NCI-H524 treated with DMSO at 0.1 percent for 48 hours (cell line): Measurements from ENCODE around the gene DLST.

Experiments used
- DNase-seq: peaks from one replicate; lab custom pipeline; 2025; lab: John Stamatoyannopoulos, UW

The DLST gene

DNA sequence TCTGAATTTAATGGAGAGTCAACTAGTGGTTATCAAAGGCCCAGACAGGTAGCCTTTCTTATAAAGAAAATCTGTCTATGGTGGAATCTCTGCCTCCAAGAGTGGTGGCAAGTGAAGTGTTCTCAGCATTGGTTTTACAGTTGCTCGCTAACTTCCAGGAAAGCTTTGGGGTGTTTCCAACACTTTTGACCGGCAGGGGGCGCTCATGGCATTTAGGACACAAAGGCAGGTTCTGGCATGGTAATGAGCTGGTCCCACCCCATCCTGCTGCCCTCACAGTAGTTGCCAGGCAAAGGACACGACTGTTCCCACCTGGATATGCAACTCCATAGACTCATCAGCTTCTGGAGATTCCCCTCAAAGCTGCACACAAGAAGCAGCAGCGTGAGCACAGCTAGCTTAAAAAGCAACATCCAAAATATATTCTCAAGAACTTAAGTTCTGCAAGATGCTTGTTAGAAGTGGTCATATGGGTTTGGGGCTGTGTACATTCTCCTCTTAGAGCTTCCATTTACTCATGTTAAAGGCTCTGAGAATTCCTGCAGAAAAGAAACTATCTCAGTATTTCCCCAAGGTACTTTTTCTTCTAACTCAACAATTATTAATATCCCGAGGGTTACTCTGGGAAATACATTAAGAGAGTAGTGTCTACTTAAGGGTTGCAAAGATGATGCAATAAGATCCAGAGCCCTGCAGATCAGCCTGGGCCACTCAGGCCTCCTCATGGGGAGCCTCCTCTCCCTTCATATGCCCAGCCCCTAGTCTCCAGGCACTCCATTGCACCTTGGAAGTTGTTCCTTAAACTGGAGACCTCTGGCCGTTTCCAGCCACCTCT is 20.6 kb upstream of the DLST start:
- peak; percentile 23 for DNase-seq

DNA sequence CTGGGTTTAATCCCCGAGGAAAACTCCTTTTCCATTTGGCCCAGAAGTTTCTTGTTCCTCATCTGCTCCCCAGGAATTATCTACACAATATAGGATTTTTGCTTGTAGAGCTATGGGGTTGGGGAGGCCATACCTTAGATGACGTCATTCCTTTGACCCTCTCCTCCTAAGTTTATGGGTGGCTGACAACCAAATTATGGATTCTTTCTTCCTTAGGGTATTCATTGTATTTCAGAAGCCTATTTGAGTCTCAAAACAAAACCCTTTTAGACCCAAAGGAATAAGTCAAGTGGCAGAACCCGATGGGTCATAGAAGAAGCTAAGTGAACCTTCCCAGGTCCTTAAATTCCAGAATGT is 20.0 kb upstream of the DLST start:
- no peak for DNase-seq

- DNase-seq = no peak
Measured at GRCh38 chr14:74863274-74863673, 18.4 kb upstream of the DLST start.

DNA sequence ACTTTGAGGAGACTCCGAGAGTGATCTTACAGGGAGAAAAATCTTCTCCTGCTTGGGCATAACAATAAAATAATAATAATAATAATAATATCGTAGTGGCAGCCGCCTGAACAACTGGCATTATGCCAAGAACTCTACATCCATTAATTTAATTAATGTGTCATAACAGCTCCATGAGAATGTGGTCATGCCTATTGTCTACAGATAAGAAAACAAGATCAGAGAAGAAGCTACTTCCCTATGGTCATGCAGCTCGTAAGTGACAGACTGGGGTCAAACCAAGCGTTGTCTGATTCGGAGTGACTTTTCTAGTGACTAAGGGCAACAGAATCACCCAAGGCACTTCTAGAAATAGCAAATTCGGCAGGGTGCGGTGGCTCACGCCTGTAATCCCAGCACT is 17.5 kb upstream of the DLST start:
- no peak for DNase-seq

- DNase-seq = no peak
Measured at GRCh38 chr14:74865156-74865555, 16.6 kb upstream of the DLST start.

DNA sequence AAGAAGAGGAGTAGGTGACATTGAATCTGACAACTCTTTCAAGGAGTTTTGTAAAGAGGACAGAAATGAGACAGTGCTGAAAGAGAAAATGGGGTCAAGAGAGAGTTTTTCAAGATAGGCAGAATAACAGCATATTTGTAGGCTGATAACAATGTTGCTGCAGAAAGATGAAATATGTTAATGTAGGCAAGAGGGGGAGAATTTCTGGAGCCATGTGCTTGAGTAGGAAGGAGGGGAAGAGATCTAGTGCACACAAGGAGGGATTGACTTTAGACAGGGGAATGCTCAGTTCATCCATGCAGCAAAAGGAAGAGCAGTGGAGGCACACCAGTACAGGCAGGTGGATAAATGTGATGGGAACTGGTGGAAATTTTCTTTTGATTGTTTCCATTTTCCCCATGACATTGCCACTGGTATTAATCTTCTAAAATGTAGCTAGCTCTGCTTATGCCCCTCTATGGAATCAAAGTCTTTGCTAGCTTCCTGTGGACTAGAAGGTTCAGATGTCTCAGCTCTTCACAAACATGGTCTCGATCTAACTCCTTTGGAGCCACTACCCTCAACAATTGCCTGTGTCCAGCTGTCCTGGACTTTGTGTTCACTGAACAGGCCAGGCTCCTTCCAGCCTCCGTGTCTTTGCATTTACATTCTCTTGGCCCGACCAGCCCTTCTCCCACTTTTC is 14.9 kb upstream of the DLST start:
- DNase-seq = no peak

- no peak for DNase-seq
Measured at GRCh38 chr14:74867673-74868072, 14.0 kb upstream of the DLST start.

DNA sequence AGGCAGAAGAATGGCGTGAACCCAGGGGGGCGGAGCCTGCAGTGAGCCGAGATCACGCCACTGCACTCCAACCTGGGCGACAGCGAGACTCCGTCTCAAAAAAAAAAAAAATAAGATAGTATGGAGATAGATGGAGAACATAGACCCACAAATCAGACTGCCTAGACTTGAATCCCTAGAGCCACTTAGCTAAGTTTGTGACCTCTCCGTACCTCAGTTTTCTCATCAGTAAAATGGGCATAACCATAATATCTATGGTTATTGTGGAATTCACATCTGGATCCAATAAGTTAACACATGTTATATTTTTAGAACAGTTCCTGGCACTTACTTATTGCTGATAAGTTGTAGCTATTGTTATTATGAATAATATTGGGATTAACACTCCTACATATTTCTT is 13.0 kb upstream of the DLST start:
- DNase-seq = no peak

- no peak for DNase-seq
Measured at GRCh38 chr14:74871819-74872218, 9.9 kb upstream of the DLST start.

DNA sequence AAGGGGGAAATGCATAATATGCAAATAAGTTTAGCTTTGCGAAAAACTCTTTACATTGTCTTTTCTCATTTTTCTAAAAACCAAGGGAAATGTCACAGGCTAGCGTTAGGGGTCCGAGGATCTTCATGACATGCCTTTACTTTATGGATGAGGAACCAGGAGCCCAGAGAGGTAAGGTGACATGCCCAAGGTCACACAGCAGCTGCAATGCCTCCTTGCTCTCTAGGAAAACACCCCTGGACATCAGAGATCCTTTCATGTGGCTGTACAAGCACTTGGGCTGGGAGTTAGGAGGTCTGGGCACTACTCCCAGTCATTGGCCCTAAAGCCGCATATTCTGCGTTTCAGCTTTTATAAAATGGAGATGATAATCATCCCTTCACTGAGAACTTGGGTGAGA is 6.5 kb upstream of the DLST start:
- DNase-seq = no peak

DNA sequence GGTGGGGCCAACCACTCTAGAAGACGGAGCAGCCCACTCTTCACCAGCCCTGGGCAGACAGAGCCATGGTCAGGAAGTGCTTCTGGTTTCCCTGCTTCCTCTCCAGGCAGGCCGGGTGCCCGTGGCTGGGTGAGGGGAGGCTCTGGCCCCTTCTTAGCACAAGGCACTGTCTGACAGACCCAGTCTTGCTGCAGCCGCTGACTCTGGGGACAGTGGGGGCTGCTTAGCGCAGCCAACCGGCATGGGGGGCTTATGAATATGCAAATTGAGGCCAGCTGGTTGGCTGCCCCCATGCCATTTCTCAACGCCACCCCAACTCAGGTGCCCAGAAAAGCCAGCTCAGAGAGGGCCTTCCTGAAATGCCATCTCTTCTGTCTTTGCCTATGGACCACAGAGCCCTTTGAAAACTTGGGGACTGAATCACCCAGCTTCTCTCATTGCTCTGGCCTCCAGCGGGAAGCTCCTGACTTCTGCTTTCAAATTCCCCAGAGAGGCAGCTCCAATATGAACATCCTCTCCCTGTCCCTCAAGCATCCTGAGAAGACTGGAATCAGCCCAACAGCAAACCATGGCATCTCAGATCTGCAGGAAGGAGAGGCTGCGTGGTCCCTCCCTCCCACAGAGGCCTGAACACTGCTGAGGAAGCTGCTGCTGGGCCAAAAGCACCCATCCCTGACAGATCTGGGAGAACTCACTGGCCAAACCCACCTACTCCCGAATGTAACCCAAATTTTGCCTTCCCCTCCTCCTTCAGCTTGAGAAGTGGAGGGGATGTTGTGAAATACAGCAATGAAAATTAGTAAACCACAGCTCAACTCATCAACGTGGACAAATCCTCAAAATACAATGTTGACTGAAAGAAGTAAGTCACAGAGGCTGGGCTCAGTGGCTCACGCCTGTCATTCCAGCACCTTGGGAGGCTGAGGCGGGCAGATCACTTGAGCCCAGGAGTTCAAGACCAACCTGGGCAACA is 5.5 kb upstream of the DLST start, which contains the start of gene PROX2:
TSS of gene PROX2 (minus strand) at position 205 of the 973 bp plus-strand sequence. CDS start 12,311 bp downstream, outside the sequence.
- no peak for DNase-seq

DNA sequence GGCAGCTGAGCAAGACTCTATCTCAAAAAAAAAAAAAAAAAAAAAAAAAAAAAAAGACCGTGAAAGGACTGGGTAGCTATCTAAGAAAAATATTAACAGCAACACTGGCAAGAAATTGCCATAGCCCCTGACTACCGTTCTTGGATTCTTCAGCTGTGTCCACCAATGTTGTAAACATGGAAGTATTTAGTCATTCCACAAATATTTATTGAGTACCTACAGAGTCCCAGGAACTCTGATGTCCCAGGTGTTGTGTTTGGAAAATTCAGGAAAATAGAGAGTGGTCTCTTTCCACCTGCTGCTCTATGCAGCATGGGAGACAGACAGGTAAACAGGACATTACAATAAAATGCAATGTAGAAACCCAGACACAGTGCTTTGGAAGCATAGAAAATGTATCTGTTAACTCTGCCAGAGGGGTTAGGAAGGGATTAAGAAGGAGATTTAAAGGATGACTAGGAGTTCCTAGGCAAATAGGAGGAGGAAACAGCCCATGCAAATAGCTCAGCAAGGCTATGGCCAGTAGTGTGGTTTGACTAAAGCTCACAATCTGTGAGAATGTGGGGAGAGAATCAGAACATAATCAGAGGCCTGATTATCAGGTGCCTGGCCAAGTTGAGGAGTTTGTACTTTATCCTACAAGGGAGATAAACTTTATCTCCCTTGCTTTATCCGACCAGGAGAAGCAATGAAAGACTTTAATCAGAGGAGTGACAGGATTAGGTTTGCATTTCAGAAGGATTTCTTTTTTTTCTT is 2.1 kb upstream of the DLST start:
- no peak for DNase-seq

GRCh38 chr14:74882103-74882920 is 596 bp downstream of the DLST start:
- DNase-seq = no peak

GRCh38 chr14:74886001-74886400 is 4.3 kb downstream of the DLST start:
- no peak for DNase-seq

DNA sequence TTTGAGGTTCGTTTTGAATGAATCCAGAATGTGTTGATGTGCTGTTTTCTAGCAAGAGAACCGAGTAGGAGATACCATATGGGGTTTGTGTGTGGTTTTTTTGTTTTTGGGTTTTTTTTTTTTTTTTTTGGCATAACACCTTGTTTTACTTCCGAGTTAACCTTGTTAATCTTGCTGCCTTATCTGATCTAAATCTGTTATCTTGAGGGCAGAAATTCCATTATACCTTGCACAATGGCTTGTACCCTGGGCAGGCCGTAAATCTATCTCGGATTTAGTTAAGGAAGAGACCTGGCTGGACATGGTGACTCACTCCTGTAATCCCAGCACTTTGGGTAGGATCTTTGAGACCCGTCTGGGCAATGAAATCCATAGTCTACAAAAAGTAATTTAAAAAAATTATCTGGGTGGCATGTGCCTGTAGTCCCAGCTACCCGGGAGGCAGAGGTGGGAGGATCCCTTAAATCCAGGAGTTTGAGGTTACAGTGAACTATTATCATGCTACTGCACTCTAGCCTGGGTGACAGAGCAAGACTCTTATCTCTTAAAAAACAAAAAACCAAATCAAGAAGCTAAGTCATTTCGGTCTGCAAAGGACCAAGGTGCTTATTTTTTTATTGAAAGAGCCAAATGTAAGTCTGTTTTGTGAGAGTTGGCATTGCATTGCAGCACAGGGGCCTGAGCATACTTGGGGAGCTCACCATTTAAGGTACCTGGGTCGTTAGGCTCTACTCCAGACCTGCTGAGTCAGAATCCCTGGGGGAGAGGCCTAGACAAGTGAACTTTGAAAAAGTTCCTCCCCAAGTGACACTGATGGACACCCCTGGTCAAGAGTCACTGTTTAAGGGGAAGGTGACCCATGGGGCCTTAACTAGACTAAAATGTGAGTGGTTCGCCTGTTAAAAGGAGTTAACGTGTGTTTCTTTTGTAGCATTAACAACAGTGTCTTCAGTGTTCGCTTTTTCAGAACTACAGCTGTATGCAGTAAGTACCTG is 6.7 kb downstream of the DLST start:
- no peak for DNase-seq

DNA sequence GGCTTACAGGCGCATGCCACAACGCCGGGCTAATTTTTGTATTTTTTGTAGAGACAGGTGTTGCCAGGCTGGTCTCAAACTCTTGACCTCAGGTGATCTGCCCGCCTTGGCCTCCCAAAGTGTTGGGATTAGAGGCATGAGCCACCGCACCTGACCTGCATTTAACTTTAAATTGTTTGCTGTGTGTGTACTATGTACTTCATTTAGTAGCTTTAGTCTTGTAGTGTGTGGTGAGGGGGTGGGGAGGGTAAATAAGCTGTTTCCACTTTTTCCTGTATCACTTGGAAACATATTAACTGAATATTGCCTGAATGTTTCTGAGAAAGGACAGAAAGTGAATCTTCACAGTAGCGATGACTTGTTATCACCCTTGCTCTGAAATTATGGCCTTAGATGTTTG is 8.5 kb downstream of the DLST start:
- no peak for DNase-seq

DNA sequence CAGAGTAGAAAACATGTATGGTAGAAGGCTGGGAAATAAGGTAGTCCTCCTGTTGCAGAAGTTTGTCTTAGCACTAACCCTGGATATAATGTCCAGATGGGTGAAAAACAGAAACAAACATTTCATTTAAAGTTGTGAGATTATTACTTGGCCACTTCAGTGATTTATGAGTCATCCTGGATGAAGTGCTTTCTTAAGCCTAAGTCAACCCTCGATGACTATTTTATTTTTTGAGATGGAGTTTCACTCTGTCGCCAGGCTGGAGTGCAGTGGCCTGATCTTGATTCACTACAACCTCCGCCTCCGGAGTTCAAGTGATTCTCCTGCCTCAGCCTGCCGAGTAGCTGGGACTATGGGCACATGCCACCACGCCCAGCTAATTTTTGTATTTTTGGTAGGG is 10.2 kb downstream of the DLST start:
- no peak for DNase-seq

DNA sequence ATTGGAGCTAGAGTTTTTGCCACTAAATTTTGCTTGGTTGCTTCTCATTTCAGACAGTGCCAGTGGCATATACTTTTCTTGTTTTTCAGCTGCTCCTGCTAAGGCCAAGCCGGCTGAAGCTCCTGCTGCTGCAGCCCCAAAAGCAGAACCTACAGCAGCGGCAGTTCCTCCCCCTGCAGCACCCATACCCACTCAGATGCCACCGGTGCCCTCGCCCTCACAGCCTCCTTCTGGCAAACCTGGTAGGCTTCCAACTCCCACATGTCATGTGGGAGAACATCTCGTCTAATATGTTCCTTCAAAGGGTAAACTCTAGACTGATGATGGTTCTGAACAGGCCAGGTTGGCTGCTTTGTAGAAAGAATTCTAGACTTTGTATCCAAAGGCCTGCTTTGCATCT is 11.0 kb downstream of the DLST start:
- no peak for DNase-seq

DNA sequence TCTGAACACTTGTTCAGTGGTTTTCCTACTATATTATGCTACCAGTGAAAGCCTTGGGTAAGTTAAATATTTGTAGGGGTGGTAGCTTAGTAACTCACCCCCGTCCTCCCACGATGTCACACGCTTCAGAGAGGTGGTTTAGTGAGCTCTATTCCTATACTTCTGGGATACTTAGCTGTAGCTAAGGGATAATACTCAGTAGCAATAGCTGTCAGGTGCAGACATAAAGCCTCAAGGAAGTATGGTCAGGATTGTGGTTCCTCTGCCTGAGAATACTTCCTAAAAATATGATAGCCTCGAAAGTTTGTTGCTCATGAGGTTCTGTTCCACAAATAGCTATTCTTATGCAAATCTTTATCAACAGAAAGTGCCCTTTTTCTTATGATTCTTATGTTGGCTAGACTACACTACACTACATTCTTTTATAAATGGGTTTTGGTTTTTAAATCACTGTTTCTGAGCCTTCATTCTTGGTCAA is 11.9 kb downstream of the DLST start:
- DNase-seq = no peak
